Endothelial cell of umbilical vein (primary cell): ENCODE measurements around the gene SPAG7. TPM values are rescaled to one million over a fixed set of nuclear protein-coding genes. Genes with fewer than 3 reads are reported as not detected.
"Not testable (repeated sequence)": the region's sequence is repeated elsewhere in the genome, so short reads cannot be mapped to it uniquely, and the experiment has no call there.

Source experiments
- BruUV-seq: library from RNA; stranded (reverse); fragments of 400-500 nt; replicated peaks from 2 replicates; lab custom pipeline; 2021; lab: Mats Ljungman, UMichigan
- CTCF ChIA-PET: fragments of 300-600, 350-600 bp; sonication (Branson Sonifier 250); formaldehyde crosslinking; loops from one replicate; lab custom pipeline; 2021; ENCODE audit warnings: antibody characterized with exemption, inconsistent platforms; lab: Charles Lee
- POLR2A ChIA-PET: fragments of 300-600, 350-600 bp; sonication (Branson Sonifier 250); formaldehyde crosslinking; loops from one replicate; lab custom pipeline; 2021; ENCODE audit warnings: antibody characterized with exemption, inconsistent platforms; lab: Charles Lee
- DNase-seq: peaks from one replicate; pipeline ENCODE4 v3.0.0-alpha.2; 2011; ENCODE audit warnings: low read depth, low spot score
- FAIRE-seq: peaks from 2 replicates; lab custom pipeline; 2011; peaks lifted over from hg19 to GRCh38; lab: Jason Lieb, UNC
- H2AFZ ChIP-seq: 2 replicates; pipeline ENCODE4 v1.6.0; 2012; ENCODE audit warnings: low read depth, low read length, control low read depth, inconsistent platforms
- H3K27ac ChIP-seq: 2 replicates; pipeline ENCODE4 v1.5.1; 2011; ENCODE audit warnings: low read depth, mild to moderate bottlenecking, control low read depth, low read length, moderate library complexity; ENCODE audit not compliant: insufficient read depth
- H3K27me3 ChIP-seq, 2 experiments: 2 replicates each; pipeline versions ENCODE4 v1.6.0 to v1.6.1; 2011; ENCODE audit warnings: low read length in 2 of 2, mixed read lengths in 1 of 2; ENCODE audit not compliant: control insufficient read depth in 2 of 2, insufficient read depth in 2 of 2
- H3K36me3 ChIP-seq, 2 experiments: 2 replicates in 1 of 2; 3 replicates in 1 of 2; pipeline ENCODE4 v1.5.1; 2011; ENCODE audit warnings: low read length in 2 of 2, mild to moderate bottlenecking in 1 of 2, moderate library complexity in 1 of 2; ENCODE audit not compliant: control insufficient read depth in 2 of 2, insufficient read depth in 2 of 2; ENCODE audit errors: extremely low read depth in 1 of 2
- H3K4me1 ChIP-seq: 3 replicates; pipeline ENCODE4 v1.5.1; 2011; ENCODE audit warnings: mild to moderate bottlenecking, low read length; ENCODE audit not compliant: control insufficient read depth, insufficient read depth; ENCODE audit errors: extremely low read depth
- H3K4me2 ChIP-seq: 2 replicates; pipeline ENCODE4 v1.6.1; 2011; ENCODE audit warnings: low read length, control low read depth, mixed read lengths; ENCODE audit not compliant: insufficient read depth
- H3K4me3 ChIP-seq, 3 experiments: fragments of 200-600 bp in 1 of 3; sonication (generic), shearing (Covaris generic) in 1 of 3; replicated peaks in 1 of 3; 2 replicates each; pipeline ENCODE4 v1.5.1; 2011 to 2016; ENCODE audit warnings: control low read depth in 3 of 3, low read length in 3 of 3, mild to moderate bottlenecking in 2 of 3, inconsistent platforms in 1 of 3, low read depth in 1 of 3, moderate library complexity in 1 of 3; ENCODE audit not compliant: insufficient read depth in 1 of 3
- H3K79me2 ChIP-seq: 2 replicates; pipeline ENCODE4 v1.6.0; 2012; ENCODE audit warnings: low read length, inconsistent platforms; ENCODE audit not compliant: control insufficient read depth, insufficient read depth
- H3K9ac ChIP-seq: replicated peaks from 2 replicates; pipeline ENCODE3; 2011; ENCODE audit warnings: low read length, control low read depth; ENCODE audit not compliant: insufficient read depth; ENCODE audit errors: extremely low read depth
- H3K9me1 ChIP-seq: replicated peaks from 3 replicates; pipeline ENCODE4 v1.6.0; 2011; ENCODE audit warnings: mild to moderate bottlenecking, low read length; ENCODE audit not compliant: control insufficient read depth, insufficient read depth; ENCODE audit errors: extremely low read depth
- H3K9me3 ChIP-seq: replicated peaks from 2 replicates; pipeline ENCODE4 v1.5.1; 2012; ENCODE audit warnings: low read length, inconsistent platforms; ENCODE audit not compliant: control insufficient read depth, insufficient read depth
- H4K20me1 ChIP-seq: replicated peaks from 2 replicates; pipeline ENCODE3; 2011; ENCODE audit warnings: mild to moderate bottlenecking, low read length; ENCODE audit not compliant: control insufficient read depth, insufficient read depth; ENCODE audit errors: extremely low read depth
- CTCF ChIP-seq, 2 donors: IDR thresholded peaks; 1 replicate in 1 of 2; 2 replicates in 1 of 2; pipeline ENCODE4 v1.5.1; 2011; ENCODE audit warnings: low read length in 2 of 2, mild to moderate bottlenecking in 2 of 2, moderate library complexity in 2 of 2, control low read depth in 1 of 2, inconsistent platforms in 1 of 2, low read depth in 1 of 2; ENCODE audit not compliant: insufficient read depth in 1 of 2; ENCODE audit errors: extremely low read depth in 1 of 2
- EZH2 ChIP-seq: IDR thresholded peaks from 2 replicates; pipeline ENCODE4 v1.6.1; 2012; ENCODE audit warnings: borderline replicate concordance, low read depth, mild to moderate bottlenecking, moderate library complexity, low read length, inconsistent platforms; ENCODE audit not compliant: severe bottlenecking
- FOS ChIP-seq: IDR thresholded peaks from 2 replicates; pipeline ENCODE4 v1.6.1; 2011; ENCODE audit warnings: mild to moderate bottlenecking, low read length, moderate library complexity, borderline replicate concordance; ENCODE audit not compliant: insufficient read depth
- GATA2 ChIP-seq: IDR thresholded peaks from 2 replicates; pipeline ENCODE4 v1.7.0; 2011; ENCODE audit warnings: low read depth, mild to moderate bottlenecking, moderate library complexity, mixed read lengths, low read length; ENCODE audit not compliant: insufficient read length, insufficient read depth
- JUN ChIP-seq: IDR thresholded peaks from 2 replicates; pipeline ENCODE4 v1.6.1; 2011; ENCODE audit warnings: borderline replicate concordance, low read depth; ENCODE audit not compliant: insufficient read length, insufficient read depth
- MAX ChIP-seq: IDR thresholded peaks from 2 replicates; pipeline ENCODE4 v1.6.1; 2011; ENCODE audit not compliant: insufficient read depth, insufficient read length
- MYC ChIP-seq: IDR thresholded peaks from one replicate; pipeline ENCODE4 v1.6.1; 2011; ENCODE audit warnings: mild to moderate bottlenecking, low read depth, low read length
- POLR2A ChIP-seq: IDR thresholded peaks from 2 replicates; pipeline ENCODE4 v1.6.1; 2012; ENCODE audit warnings: low read depth, mild to moderate bottlenecking, control low read depth, low read length
- POLR2AphosphoS5 ChIP-seq: IDR thresholded peaks from 2 replicates; pipeline ENCODE4 v1.6.1; 2012; ENCODE audit warnings: low read depth, mild to moderate bottlenecking, control low read depth, low read length, moderate library complexity; ENCODE audit not compliant: insufficient read depth
- dilution Hi-C: fragments of 300-500 bp; cut with MboI; formaldehyde crosslinking; loops from one replicate; pipeline ENCODE4 v1.15.0; 2019; ENCODE audit warnings: low sequenced_read_pairs; ENCODE audit not compliant: extremely low pct_ligation_motif_present
- intact Hi-C: fragments of 100-400 bp; cut with micrococcal nuclease; formaldehyde crosslinking; loops from one replicate; pipeline ENCODE4 v1.10.0; 2022
- polyA plus RNA-seq, 4 experiments: library from polyadenylated mRNA; depleted of rRNA in 3 of 4; stranded (reverse) in 3 of 4; unstranded in 1 of 4; fragments of >200 nt; gene quantifications; 2 replicates each; pipeline versions ENCODE4 v1.2.1 to v1.2.3, GENCODE V29; 2011 to 2012; ENCODE audit warnings: missing spikeins in 1 of 4
- total RNA-seq: library from RNA; stranded (reverse); gene quantifications from 2 replicates; pipeline ENCODE4 v1.2.3, GENCODE V29; 2021

Gene SPAG7
- total and polyA plus RNA-seq, 2 donors (not counting 3 experiments of a cell fraction or from before 2014, with no cell fraction given): 68.6 to 75.2 TPM

- not testable (repeated sequence) for H2AFZ ChIP-seq
Observed at GRCh38 chr17:4926577-4927335, 40.9 kb downstream of the SPAG7 start.

GRCh38 chr17:4921320-4921719 lies 46.3 kb downstream of the SPAG7 start:
- H4K20me1 ChIP-seq: no peaks in the 10 kb centered on the region
- no peaks in the 10 kb centered on the region for H3K79me2 ChIP-seq
- no peak for DNase-seq
- no peaks in the 10 kb centered on the region for H3K27me3 ChIP-seq
- H3K9ac ChIP-seq: no peak overlapping the region
- H3K9me1 ChIP-seq: no peaks in the 10 kb centered on the region
- no peaks in the 10 kb centered on the region for H3K36me3 ChIP-seq
- H3K4me1 ChIP-seq: no peaks in the 10 kb centered on the region
- POLR2A ChIA-PET: no interaction called here
- no peak overlapping the region for H3K4me2 ChIP-seq
- no peak overlapping the region for H3K4me3 ChIP-seq
- H3K27ac ChIP-seq: no peak overlapping the region
- no TSS peak for BruUV-seq
- CTCF ChIA-PET: interaction anchor here (4.3 kb wide), 1 partner anchor 12 kb away, joined by 24 read pairs; no protein-coding TSS in a partner anchor
- no peak overlapping the region for H2AFZ ChIP-seq
- FAIRE-seq: no peak
- no peaks in the 10 kb centered on the region for H3K9me3 ChIP-seq
- dilution Hi-C loops (no loop called here), intact Hi-C loops (no loop called here)
- TF ChIP-seq MYC: no peak
- TF ChIP-seq POLR2A: no peak
- TF ChIP-seq POLR2AphosphoS5: no peak
- no peak for TF ChIP-seq GATA2
- no peak for TF ChIP-seq JUN
- TF ChIP-seq MAX: no peak
- TF ChIP-seq FOS: no peak
- no peak for TF ChIP-seq CTCF (IDR thresholded peaks at IDR 0.05; ENCODE audit: extremely low read depth in 1 of 2, insufficient read depth in 1 of 2, low read depth in 1 of 2, low read length in 2 of 2)
- TF ChIP-seq EZH2: no peak

More at GRCh38 chr17:4926577-4927335, 40.9 kb downstream of the SPAG7 start:
- POLR2A ChIA-PET, H3K9ac ChIP-seq, FAIRE-seq, H3K27ac ChIP-seq, H3K4me3 ChIP-seq, H3K4me1 ChIP-seq, H3K9me1 ChIP-seq, BruUV-seq, H3K4me2 ChIP-seq, H3K9me3 ChIP-seq, H3K36me3 ChIP-seq, intact Hi-C loops, H4K20me1 ChIP-seq, dilution Hi-C loops, DNase-seq, H3K79me2 ChIP-seq, H3K27me3 ChIP-seq: not testable (repeated sequence)
- CTCF ChIA-PET: interaction anchor here (1.1 kb wide), 1 partner anchor 18 kb away, joined by 4 read pairs; no protein-coding TSS in a partner anchor
